GM19328 (cell line): ENCODE results near the gene ZNF582.
A peak's percentile ranks its signal among the peaks of the same experiment; 100 is the strongest.

Experiments
- ATAC-seq: cut with Tn5 transposase; IDR thresholded peaks from one replicate; pipeline ENCODE4 v1.9.1; 2021; ENCODE audit warnings: mild to moderate bottlenecking, moderate library complexity; ENCODE audit not compliant: unreplicated experiment

Gene ZNF582

GRCh38 chr19:56393119-56394012 is at the start of gene ZNF582:
ZNF582 (minus strand) TSS chr19:56393534; CDS start chr19:56391752, 1,782 bp downstream.
- no peak for ATAC-seq

- ATAC-seq = no peak
Measured at GRCh38 chr19:56441206-56441792, 48.0 kb upstream of the ZNF582 start.

- ATAC-seq = no peak
Measured at GRCh38 chr19:56423985-56424353, 30.6 kb upstream of the ZNF582 start.

- ATAC-seq = no peak
Measured at GRCh38 chr19:56423276-56423984, 30.1 kb upstream of the ZNF582 start.

- ATAC-seq = no peak
Measured at GRCh38 chr19:56405062-56405461, 11.7 kb upstream of the ZNF582 start.

GRCh38 chr19:56404705-56405056 is 11.3 kb upstream of the ZNF582 start:
- ATAC-seq = no peak

GRCh38 chr19:56403764-56404704 is 10.7 kb upstream of the ZNF582 start, which contains the start of gene ZNF583:
ZNF583 (plus strand) TSS chr19:56404332; CDS start chr19:56407115, 2,783 bp downstream.
- ATAC-seq = peak; percentile 83

- no peak for ATAC-seq
Measured at GRCh38 chr19:56403261-56403660, 9.9 kb upstream of the ZNF582 start.

GRCh38 chr19:56400485-56400884 is 7.2 kb upstream of the ZNF582 start:
- ATAC-seq = no peak

- no peak for ATAC-seq
Measured at GRCh38 chr19:56398809-56399208, 5.5 kb upstream of the ZNF582 start.

GRCh38 chr19:56383826-56384605 is 9.3 kb downstream of the ZNF582 start:
- ATAC-seq = no peak

- ATAC-seq = no peak
Measured at GRCh38 chr19:56377105-56377924, 16.0 kb downstream of the ZNF582 start.

GRCh38 chr19:56372281-56372680 is 21.1 kb downstream of the ZNF582 start:
- ATAC-seq = no peak

GRCh38 chr19:56369886-56370676 is 23.3 kb downstream of the ZNF582 start:
- no peak for ATAC-seq

- ATAC-seq = no peak
Measured at GRCh38 chr19:56367829-56368711, 25.3 kb downstream of the ZNF582 start.

GRCh38 chr19:56360841-56361240 is 32.5 kb downstream of the ZNF582 start:
- no peak for ATAC-seq

- ATAC-seq = no peak
Measured at GRCh38 chr19:56356944-56357343, 36.4 kb downstream of the ZNF582 start.
